Fibroblast of the aortic adventitia (primary cell): ENCODE data around the gene NBEAL2. TPM values are rescaled to one million over a fixed set of nuclear protein-coding genes. Genes with fewer than 3 reads are reported as not detected.
A peak's percentile ranks its signal among the peaks of the same experiment; 100 is the strongest.

Source experiments
- DNase-seq: peaks from one replicate; pipeline ENCODE4 v3.0.0-alpha.2; 2010; ENCODE audit warnings: low read depth
- H3K4me3 ChIP-seq: 2 replicates; pipeline ENCODE4 v1.5.1; 2011; ENCODE audit warnings: low read depth, mild to moderate bottlenecking, control low read depth, low read length, moderate library complexity
- CTCF ChIP-seq: IDR thresholded peaks from 2 replicates; pipeline ENCODE4 v1.5.1; 2011; ENCODE audit warnings: mild to moderate bottlenecking, low read length, control low read depth, inconsistent platforms; ENCODE audit not compliant: insufficient read depth
- total RNA-seq: library from RNA; depleted of rRNA; stranded (reverse); fragments of >200 nt; gene quantifications from 2 replicates; pipeline ENCODE4 v1.2.3, GENCODE V29; 2012; ENCODE audit warnings: low replicate concordance

The NBEAL2 gene
- 4.4 and 6.4 TPM in 2 replicates for total RNA-seq

DNA sequence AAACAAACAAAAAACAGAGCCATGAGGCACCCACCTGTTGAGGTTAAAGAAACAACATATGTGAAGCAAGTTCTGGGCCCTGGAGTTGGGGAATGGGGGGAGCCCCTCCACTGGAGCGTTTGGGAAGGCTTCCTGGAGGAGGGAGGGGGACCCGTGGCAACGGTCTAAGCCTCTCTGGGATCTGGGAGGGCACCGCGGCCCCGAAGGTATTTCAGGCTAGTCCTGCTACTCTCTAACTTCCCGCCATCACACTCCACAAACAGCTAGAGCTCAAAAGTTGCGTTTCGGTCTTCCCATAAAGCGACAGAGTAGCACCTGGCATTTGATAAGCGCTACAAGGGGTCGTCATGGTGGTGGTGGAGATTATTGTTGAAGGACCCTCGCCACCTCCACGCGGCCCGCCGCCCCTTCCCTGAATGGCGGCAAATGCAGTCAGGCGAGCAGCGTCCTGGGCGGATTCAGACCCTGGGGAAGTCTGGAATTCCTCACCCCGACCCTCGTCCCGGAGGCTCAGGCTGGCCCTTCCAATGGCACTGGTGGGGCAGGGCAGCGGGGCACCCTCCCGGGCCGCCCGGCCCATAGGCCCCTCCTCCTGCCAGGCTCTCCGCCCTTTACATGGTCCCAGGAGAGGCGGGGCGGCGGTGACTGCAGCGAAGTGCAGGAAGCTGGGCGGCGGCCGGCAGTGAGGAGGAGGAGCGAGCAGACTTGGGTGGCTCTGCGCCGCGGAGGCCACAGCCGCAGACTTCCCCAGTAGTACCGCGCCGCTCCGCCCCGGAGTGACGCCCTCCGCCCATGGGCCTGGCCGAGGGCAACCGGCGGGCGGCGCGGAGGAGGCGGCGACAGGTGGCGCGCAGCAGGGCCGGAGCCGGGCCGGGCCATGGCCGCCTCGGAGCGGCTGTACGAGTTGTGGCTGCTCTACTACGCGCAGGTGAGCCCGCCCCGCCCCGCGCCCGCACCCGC lies at the start of gene NBEAL2:
NBEAL2 (plus strand) TSS at position 682 of the 960 bp plus-strand sequence; CDS start at position 878, 196 bp downstream.
- peak within 1 kb of the TSS; percentile 76 for H3K4me3 ChIP-seq
- DNase-seq, result peak; percentile 85
- no peak for TF ChIP-seq CTCF

- no peak overlapping the region for H3K4me3 ChIP-seq
- no peak for DNase-seq
- no peak for TF ChIP-seq CTCF
Measured at GRCh38 chr3:46930166-46930944, 49.1 kb upstream of the NBEAL2 start.

- no peak overlapping the region for H3K4me3 ChIP-seq
- TF ChIP-seq CTCF, result no peak
- DNase-seq, result no peak
Measured at GRCh38 chr3:46930945-46931403, 48.5 kb upstream of the NBEAL2 start.

- no peak for TF ChIP-seq CTCF
- no peak for DNase-seq
Measured at GRCh38 chr3:46931631-46932331, 47.7 kb upstream of the NBEAL2 start.

GRCh38 chr3:46932455-46933225 lies 46.8 kb upstream of the NBEAL2 start:
- H3K4me3 ChIP-seq, result no peak overlapping the region
- DNase-seq, result no peak
- TF ChIP-seq CTCF, result no peak

More at GRCh38 chr3:46931631-46932331, 47.7 kb upstream of the NBEAL2 start:
- H3K4me3 ChIP-seq, result no peak overlapping the region
